Pancreas (tissue), 10 donors: ENCODE measurements around the gene GORAB. TPM values are rescaled to one million over a fixed set of nuclear protein-coding genes. Genes with fewer than 3 reads are reported as not detected.
A peak's percentile ranks its signal among the peaks of the same experiment; 100 is the strongest.

Source experiments
- ATAC-seq, 4 donors: fragments of 200-7000 bp; cut with Tn5 transposase; one replicate each; pipeline versions ENCODE4 v1.8.0 to v1.9.1; 2020; ENCODE audit warnings: mild to moderate bottlenecking in 4 of 4, moderate library complexity in 4 of 4
- DNase-seq, 6 donors: peaks; one replicate each; pipeline ENCODE4 v3.0.0-alpha.2; 2020
- FAIRE-seq: peaks from 2 replicates; lab custom pipeline; 2012; peaks lifted over from hg19 to GRCh38; lab: Jason Lieb, UNC
- H3K27ac ChIP-seq, 4 donors: fragments of 200-600 bp; sonication (generic); 1 replicate in 3 of 4; 2 replicates in 1 of 4; pipeline versions ENCODE4 v1.5.0 to v1.8.0; 2020
- H3K27me3 ChIP-seq, 4 donors: fragments of 200-600 bp; one replicate each; pipeline ENCODE4 v1.8.0; 2021
- H3K36me3 ChIP-seq, 3 donors: fragments of 200-600 bp; sonication (generic) in 1 of 3; one replicate each; pipeline versions ENCODE4 v1.5.0 to v1.8.0; 2020 to 2021
- H3K4me1 ChIP-seq, 3 donors: fragments of 200-600 bp; one replicate each; pipeline ENCODE4 v1.8.0; 2021
- H3K4me3 ChIP-seq, 4 donors: fragments of 200-600 bp; sonication (generic) in 2 of 4; one replicate each; pipeline versions ENCODE4 v1.5.0 to v1.8.0; 2020 to 2021
- H3K9me3 ChIP-seq, 4 donors: fragments of 200-600 bp; one replicate each; pipeline ENCODE4 v1.8.0; 2021
- WGBS, 2 donors: extraction: QIAGEN DNeasy Blood & Tissue Kit; methylation state at CpG; one replicate each; pipeline ENCODE4 v1.1.7; 2013; 5-methylcytosine and 5-hydroxymethylcytosine counted together
- intact Hi-C, 3 donors: fragments of 100-400 bp; cut with DNase I; formaldehyde crosslinking; loops; one replicate each; pipeline versions ENCODE4 v1.11.1 to v1.14.2; 2022
- polyA plus RNA-seq, 2 donors: library from polyadenylated mRNA; stranded (reverse); fragments of 200-250 nt; gene quantifications; one replicate each; pipeline ENCODE4 v1.2.3, GENCODE V29; 2013
- total RNA-seq, 6 donors: library from RNA; stranded (reverse); fragmentation: NEBNext Ultra II Directional in 4 of 6; extraction: Animal tissue kit (Norgen Biotek cat#: 25700) in 4 of 6; gene quantifications; one replicate each; pipeline versions ENCODE4 v1.2.1 to v1.2.4, GENCODE V29; 2021 to 2023
- TF ChIP-seq, protein P1 (sequence below), 4 donors: fragments of 200-600 bp; sonication (generic) in 3 of 4; IDR thresholded peaks; one replicate each; pipeline versions ENCODE4 v1.5.0 to v1.8.0; 2021; ENCODE audit warnings: antibody characterized with exemption in 4 of 4
- donor health status: healthy with polysubstance abuse.
- donor health status: DM: no; HTN: no; CAD: no; lungs with moderate emphysema.
- donor health status: DM: no; HTN: no; CAD: no.
- donor health status: control.
- donor health status: control.
- donor health status: Bipolar disorder and iron deficiency.
- donor health status: DM: yes; HTN: yes; CAD: no.
- donor health status: DM: no; HTN: no; CAD: no.
- donor health status: DM: no; HTN: no; CAD: no.
- donor health status: DM: yes; HTN: yes; CAD: no.

The GORAB gene
- total and polyA plus RNA-seq, 8 donors: 4.5 to 17.3 (median 6.9) TPM

- WGBS, 2 donors: 41 to 43% methylated on average over 11 of the region's 11 CpGs
These were observed 54.6 kb downstream of the GORAB start for GRCh38 chr1:170586321-170587252.

DNA sequence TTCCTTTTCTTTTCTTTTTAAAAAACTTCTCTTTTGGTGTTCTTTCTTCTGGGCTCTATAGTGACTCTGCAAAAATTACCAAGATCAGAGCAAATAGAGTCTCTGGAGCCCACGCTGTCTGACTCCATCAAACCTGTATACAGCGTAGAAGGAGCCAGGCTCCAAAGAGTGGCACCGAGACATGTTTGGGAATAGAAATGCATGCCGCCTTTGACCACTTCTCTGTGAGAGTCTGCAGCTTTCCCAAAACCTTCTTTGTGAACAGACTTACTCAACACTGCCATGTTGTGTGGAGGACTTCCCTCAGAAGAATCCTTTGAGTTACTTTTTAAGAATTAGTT, 55.3 kb downstream of the GORAB start:
- no peak overlapping the region for H3K4me3 ChIP-seq
- H3K9me3 ChIP-seq: no peaks in the 10 kb centered on the region
- 67 to 83% methylated on average over 4 of the region's 4 CpGs for whole genome bisulfite sequencing, 2 donors
- TF ChIP-seq, protein P1, sequence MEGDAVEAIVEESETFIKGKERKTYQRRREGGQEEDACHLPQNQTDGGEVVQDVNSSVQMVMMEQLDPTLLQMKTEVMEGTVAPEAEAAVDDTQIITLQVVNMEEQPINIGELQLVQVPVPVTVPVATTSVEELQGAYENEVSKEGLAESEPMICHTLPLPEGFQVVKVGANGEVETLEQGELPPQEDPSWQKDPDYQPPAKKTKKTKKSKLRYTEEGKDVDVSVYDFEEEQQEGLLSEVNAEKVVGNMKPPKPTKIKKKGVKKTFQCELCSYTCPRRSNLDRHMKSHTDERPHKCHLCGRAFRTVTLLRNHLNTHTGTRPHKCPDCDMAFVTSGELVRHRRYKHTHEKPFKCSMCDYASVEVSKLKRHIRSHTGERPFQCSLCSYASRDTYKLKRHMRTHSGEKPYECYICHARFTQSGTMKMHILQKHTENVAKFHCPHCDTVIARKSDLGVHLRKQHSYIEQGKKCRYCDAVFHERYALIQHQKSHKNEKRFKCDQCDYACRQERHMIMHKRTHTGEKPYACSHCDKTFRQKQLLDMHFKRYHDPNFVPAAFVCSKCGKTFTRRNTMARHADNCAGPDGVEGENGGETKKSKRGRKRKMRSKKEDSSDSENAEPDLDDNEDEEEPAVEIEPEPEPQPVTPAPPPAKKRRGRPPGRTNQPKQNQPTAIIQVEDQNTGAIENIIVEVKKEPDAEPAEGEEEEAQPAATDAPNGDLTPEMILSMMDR (IDR thresholded peaks at IDR 0.05): no peak
- H3K4me1 ChIP-seq: no peaks in the 10 kb centered on the region
- DNase-seq (no peak), FAIRE-seq (no peak), ATAC-seq (no peak)
- H3K27me3 ChIP-seq: peaks cover 0 to 4% (median 0%) of the 10 kb centered on the region in 4 donors
- intact Hi-C loops: no loop called here
- H3K36me3 ChIP-seq: no peaks in the 10 kb centered on the region
- H3K27ac ChIP-seq: no peak overlapping the region

More at GRCh38 chr1:170586321-170587252, 54.6 kb downstream of the GORAB start:
- Histone ChIP-seq H3K36me3 (no peaks in the 10 kb centered on the region), H3K27me3 (peaks cover 0 to 4% (median 0%) of the 10 kb centered on the region in 4 donors), H3K27ac (no peak overlapping the region), H3K4me3 (no peak overlapping the region), H3K9me3 (no peaks in the 10 kb centered on the region), H3K4me1 (no peaks in the 10 kb centered on the region)
- DNase-seq (no peak), ATAC-seq (peak in 3 of 4 donors; percentile 22 to 69 (median 45)), FAIRE-seq (no peak)
- TF ChIP-seq, protein P1 (IDR thresholded peaks at IDR 0.05): no peak
- intact Hi-C loops: no loop called here

DNA sequence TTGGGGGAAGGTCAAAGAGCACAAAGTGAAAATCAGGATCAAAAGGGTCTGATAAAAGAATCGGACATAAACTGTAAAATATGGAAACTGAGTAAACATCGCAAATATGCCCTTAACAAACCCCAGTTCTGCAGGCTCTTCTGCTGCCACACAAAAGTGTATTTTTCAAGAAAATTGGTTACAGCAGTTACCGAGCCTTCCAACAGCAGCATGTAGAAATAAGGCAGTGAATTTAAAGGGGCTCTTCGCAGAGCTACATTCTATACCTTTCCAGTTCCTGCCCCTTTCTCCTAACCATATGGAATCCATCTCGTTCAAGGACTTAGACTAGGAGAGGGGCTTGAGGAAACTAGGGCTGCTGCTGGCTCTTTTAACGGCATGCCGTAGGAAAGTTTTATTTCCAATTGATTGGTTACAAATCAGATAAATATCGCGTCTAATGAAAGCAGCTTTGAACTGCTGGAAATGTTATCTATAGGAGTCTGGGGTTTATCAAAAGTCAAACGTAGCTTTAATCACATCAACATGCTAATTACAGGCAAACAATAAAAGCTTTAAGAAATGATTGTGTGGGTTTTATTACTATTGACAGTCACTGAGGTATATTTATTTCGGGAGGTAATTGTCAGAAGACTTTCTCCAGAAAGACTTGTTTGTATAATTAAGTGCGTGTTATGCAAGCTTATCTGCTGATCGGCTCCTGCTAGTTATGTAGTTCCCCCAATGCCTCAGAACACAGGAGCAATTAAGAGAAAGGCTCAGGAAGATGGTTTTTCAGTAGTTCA, 59.1 kb downstream of the GORAB start:
- H3K4me1 ChIP-seq: no peaks in the 10 kb centered on the region
- no peak for FAIRE-seq
- no peaks in the 10 kb centered on the region for H3K9me3 ChIP-seq
- no peak overlapping the region for H3K4me3 ChIP-seq
- TF ChIP-seq, protein P1 (IDR thresholded peaks at IDR 0.05): no peak
- DNase-seq: no peak
- WGBS, 2 donors: 26 to 29% methylated on average over 13 of the region's 13 CpGs
- ATAC-seq: no peak
- no peak overlapping the region for H3K27ac ChIP-seq
- peaks cover 0 to 4% (median 0%) of the 10 kb centered on the region in 4 donors for H3K27me3 ChIP-seq
- intact Hi-C loops: no loop called here
- no peaks in the 10 kb centered on the region for H3K36me3 ChIP-seq

- no peak for FAIRE-seq
These were observed 60.7 kb downstream of the GORAB start for GRCh38 chr1:170592591-170593111.

More at GRCh38 chr1:170592591-170593111, 60.7 kb downstream of the GORAB start:
- no peaks in the 10 kb centered on the region for H3K9me3 ChIP-seq
- 72 to 84% methylated on average over 2 of the region's 2 CpGs for WGBS, 2 donors
- intact Hi-C loops: no loop called here
- no peak overlapping the region for H3K27ac ChIP-seq
- no peaks in the 10 kb centered on the region for H3K36me3 ChIP-seq
- DNase-seq (no peak), ATAC-seq (no peak)
- H3K4me1 ChIP-seq: no peaks in the 10 kb centered on the region
- TF ChIP-seq, protein P1 (IDR thresholded peaks at IDR 0.05): no peak
- peaks cover 0 to 4% (median 0%) of the 10 kb centered on the region in 4 donors for H3K27me3 ChIP-seq
- H3K4me3 ChIP-seq: no peak overlapping the region
